HG03159 (cell line): ENCODE measurements around the gene USP15.
"Not testable (repeated sequence)": the region's sequence is repeated elsewhere in the genome, so short reads cannot be mapped to it uniquely, and the experiment has no call there.

Source experiments
- ATAC-seq: cut with Tn5 transposase; IDR thresholded peaks from one replicate; pipeline ENCODE4 v1.9.1; 2021; ENCODE audit warnings: mild to moderate bottlenecking, moderate library complexity; ENCODE audit not compliant: unreplicated experiment

Gene USP15

GRCh38 chr12:62364697-62365096 lies 104.5 kb downstream of the USP15 start:
- not testable (repeated sequence) for ATAC-seq

GRCh38 chr12:62365846-62366245 lies 105.6 kb downstream of the USP15 start:
- ATAC-seq = not testable (repeated sequence)

- ATAC-seq = not testable (repeated sequence)
These were observed 108.4 kb downstream of the USP15 start for GRCh38 chr12:62368430-62369223.

GRCh38 chr12:62370189-62370588 lies 110.0 kb downstream of the USP15 start:
- no peak for ATAC-seq

- no peak for ATAC-seq
These were observed 111.5 kb downstream of the USP15 start for GRCh38 chr12:62371661-62372060.

- no peak for ATAC-seq
These were observed 111.9 kb downstream of the USP15 start for GRCh38 chr12:62372134-62372533.

GRCh38 chr12:62372825-62373224 lies 112.6 kb downstream of the USP15 start:
- no peak for ATAC-seq

- no peak for ATAC-seq
These were observed 115.4 kb downstream of the USP15 start for GRCh38 chr12:62375603-62376002.

GRCh38 chr12:62379026-62379722 lies 119.0 kb downstream of the USP15 start:
- no peak for ATAC-seq

- no peak for ATAC-seq
These were observed 119.5 kb downstream of the USP15 start for GRCh38 chr12:62379723-62380045.

GRCh38 chr12:62382526-62382925 lies 122.3 kb downstream of the USP15 start:
- no peak for ATAC-seq

GRCh38 chr12:62396750-62397149 lies 136.5 kb downstream of the USP15 start:
- ATAC-seq = no peak

GRCh38 chr12:62400135-62400534 lies 139.9 kb downstream of the USP15 start:
- ATAC-seq = no peak

GRCh38 chr12:62401631-62402030 lies 141.4 kb downstream of the USP15 start:
- no peak for ATAC-seq

GRCh38 chr12:62403031-62403430 lies 142.8 kb downstream of the USP15 start:
- no peak for ATAC-seq

- no peak for ATAC-seq
These were observed 147.4 kb downstream of the USP15 start for GRCh38 chr12:62407587-62407986.

- no peak for ATAC-seq
These were observed 148.9 kb downstream of the USP15 start for GRCh38 chr12:62409068-62409467.

- ATAC-seq = no peak
These were observed 154.0 kb downstream of the USP15 start for GRCh38 chr12:62414180-62414579.

- no peak for ATAC-seq
These were observed 165.9 kb downstream of the USP15 start for GRCh38 chr12:62426089-62426488.

GRCh38 chr12:62429457-62429856 lies 169.3 kb downstream of the USP15 start:
- ATAC-seq = no peak

- ATAC-seq = no peak
These were observed 174.5 kb downstream of the USP15 start for GRCh38 chr12:62434494-62435302.
